Stimulated activated CD8-positive, alpha-beta memory T cell treated with anti-CD3 and anti-CD28 coated beads, Interleukin-15, amount 100 ng/mL, for 4 hours (primary cell): ENCODE data around the gene KIF16B.
"Not testable (repeated sequence)": the region's sequence is repeated elsewhere in the genome, so short reads cannot be mapped to it uniquely, and the experiment has no call there.

Source experiments
- DNase-seq, 2 donors: peaks; one replicate each; pipeline ENCODE4 v3.0.0-alpha.2; 2020; ENCODE audit warnings: low read depth in 2 of 2

KIF16B gene

DNA sequence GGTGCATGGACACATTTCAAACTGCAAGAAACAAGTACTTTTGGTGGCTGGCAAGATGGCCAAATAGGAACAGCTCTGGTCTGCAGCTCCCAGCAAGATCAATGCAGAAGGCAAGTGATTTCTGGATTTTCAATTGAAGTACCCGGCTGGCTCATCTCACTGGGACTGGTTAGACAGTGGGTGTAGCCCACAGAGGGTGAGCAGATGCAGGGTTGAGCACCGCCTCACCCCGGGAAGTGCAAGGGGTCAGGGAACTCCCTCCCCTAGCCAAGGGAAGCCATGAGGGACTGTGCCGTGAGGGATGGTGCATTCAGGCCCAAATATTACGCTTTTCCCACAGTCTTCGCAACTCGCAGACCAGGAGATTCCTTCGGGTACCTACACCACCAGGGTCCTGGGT lies 53.6 kb downstream of the KIF16B start:
- DNase-seq: not testable (repeated sequence)

DNA sequence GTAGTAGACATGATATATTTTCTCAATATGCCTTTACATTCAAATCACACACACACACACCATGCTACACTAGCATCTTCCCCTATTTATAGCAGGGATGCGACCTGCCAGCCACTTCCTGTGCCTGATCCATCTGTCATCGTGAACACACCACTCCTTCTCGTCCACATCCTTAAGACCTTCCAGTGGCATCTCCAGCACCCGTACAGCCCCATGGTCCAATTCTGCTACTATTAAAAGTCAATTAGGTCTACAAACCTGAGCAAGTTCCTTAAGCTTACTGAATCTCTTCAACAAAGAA lies 54.5 kb downstream of the KIF16B start:
- no peak for DNase-seq

DNA sequence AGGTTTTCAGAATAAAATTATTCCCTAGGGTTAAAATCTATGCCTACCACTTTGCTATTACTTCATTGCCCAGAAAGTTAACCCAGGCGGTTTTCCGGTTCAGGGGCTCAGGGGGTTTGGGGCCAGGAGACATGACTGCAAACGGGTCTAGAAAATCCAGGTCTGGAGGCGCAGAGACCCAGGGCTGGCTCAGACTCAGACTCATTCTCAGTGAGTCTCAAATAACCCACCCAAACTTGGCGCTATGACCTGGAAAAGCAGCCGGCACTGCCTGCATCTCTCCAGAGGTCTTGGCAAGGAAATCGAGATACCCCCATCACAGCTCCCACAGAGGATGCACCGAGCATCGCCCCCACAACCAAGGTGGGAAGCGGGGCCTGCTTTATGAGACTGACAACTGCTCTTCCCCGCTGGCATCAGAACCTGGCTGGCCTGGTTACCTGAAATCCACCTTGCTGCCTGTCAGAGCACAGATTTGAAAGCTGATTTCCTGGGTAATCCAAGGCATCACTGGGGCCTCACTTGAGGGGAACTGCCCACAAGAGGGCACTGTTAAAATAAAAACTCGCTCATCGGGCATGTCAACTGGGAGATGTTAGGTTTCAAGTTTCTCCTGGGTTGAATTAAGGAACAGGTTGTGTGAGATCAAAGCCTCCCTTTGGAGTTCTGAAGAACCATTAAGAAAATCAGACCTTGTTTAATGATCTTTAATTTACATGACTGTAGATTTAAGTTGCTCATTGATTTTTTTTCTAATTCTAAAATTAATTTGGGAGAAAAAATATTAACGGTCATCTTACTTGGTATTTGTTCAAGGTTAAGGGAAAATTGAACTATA lies 55.1 kb downstream of the KIF16B start:
- DNase-seq: no peak

DNA sequence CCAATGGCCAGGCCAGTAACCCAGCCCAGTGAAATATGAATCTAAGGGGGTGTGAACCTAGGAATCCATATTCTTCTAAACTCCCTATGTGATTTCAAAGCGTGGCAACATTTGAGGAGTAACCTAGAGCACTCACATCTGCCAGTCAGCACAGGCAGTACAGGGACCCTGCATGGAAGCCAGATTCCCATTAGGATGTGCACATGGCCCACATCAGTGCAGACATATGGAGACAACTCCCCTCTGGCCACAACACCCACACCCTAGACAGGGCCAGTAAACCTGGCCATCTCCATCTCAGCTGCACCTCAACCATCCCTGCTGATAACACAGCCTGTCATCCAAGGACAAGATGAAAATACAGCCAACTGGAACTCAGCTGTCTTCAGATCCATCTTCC lies 56.5 kb downstream of the KIF16B start:
- no peak for DNase-seq

DNA sequence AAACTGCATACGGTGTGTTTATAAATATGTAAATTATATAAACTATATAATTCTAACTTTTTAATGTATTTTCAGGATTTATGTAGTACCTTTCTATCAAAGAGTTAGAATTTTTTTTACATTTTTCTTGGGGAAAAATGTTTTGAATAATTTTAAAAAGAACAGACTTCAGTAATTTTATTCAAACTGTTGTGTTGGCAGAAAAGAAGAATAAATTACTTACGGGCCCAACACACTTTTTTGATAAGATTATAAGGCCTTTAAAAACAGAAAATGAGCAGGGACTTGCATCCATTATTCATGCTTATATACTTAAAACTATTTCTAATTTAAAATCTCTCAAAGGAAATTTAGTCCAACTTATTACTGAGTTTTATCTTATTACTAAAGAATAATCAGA lies 58.2 kb downstream of the KIF16B start:
- no peak for DNase-seq

DNA sequence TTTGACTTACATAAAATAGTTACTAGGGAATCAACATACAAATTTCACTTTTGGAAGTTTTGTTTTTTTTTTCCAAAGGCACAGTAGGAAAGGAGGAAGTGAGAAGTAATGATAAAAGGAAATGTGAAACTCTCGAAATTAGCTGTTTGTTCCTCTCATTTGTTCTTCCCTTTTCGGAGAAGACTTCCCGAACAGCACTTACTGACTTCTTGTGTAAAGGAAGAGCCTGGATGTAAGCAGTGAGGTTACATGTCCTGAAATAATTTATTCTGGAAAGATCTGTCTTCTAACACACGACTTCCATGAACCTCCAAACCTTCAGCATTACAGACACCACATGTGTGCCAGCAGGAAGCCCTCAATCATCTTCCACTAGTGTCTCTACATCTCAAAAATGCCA lies 59.1 kb downstream of the KIF16B start:
- no peak for DNase-seq

DNA sequence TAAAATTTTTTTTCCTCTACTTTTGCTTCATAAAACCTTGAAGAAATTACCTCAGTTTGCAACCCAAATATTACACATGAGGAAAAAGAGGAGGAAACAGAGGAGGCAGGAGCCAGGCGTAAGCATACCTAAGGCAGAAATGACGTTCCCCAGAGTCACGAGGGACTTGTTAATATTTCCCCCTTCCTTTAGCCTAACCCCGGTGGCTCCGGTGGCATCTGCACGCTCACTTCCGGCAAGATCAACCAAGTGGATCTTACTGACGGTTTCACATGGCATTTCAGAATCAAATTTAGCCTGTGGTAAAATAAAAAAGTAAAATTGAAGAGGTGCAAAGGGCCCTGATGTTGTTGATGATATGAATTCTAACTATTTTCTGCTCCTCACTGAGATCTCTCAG lies 67.4 kb downstream of the KIF16B start:
- no peak for DNase-seq

DNA sequence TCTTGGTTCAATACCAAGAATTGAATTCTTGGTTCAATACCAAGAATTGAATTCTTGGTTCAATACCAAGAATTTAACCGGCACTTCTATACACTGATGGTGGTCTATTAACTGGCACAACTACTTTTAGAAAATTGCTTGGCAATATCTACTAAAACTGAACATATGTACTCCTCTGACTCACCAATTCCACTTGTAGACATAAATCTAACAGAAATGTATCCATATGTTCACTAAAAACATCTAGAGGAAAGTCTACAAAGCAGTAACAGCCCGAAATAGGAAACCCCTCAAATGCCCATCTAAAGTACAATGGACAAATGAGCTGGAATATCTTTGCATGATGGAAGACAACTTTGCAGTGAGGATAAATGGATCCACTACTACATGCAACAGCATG lies 71.9 kb downstream of the KIF16B start:
- DNase-seq: no peak

DNA sequence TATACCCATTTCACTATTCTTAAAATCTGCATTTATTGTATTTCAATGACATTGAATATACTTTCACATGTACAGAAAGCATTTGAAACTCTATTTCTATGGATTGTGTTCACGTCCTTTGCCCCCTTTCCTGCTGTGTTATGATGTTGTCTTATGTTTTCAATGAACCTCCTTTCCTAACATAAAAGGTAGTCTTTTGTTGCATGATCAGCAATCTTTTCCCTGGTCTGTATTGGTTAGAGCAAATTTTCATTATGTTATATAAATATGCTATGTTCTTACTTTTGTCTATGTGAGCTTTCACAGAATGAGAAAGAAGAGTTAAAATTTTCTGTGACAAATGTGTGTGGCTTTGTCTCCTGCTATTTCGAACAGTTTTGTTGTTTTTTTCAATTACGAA lies 73.1 kb downstream of the KIF16B start:
- DNase-seq: no peak

DNA sequence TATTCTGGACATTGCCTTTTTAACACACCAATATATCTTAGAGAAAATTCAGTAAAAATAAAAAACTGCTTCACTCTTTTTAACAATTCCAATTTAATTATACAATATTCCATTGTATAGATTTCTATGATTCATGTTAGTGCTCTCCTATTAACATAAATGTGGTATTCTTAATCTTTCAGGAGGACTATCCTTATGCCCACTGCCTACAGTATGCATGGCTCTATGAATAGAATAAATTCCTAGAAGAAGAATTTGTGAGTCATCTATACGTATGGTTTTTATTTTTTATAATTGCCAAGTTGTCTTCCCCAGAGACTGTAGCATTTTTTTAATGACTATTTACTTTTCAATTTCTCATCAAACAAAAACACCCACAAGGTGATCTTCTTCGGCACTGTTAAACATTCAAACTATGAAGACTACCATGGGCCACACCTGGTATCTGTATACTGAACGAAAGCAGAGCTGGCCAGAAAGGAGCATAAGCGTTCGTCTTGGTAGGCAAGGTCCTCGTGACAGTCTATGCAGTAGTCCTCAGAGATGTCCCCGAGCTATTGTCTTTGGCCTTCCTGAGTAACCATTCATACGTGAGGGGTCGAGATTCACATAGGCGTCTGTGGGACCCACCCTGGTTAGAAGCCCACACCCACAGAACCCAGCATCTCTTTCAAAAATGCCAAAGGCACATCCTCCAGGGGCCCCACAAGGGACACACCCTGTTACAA lies 74.6 kb downstream of the KIF16B start:
- no peak for DNase-seq

DNA sequence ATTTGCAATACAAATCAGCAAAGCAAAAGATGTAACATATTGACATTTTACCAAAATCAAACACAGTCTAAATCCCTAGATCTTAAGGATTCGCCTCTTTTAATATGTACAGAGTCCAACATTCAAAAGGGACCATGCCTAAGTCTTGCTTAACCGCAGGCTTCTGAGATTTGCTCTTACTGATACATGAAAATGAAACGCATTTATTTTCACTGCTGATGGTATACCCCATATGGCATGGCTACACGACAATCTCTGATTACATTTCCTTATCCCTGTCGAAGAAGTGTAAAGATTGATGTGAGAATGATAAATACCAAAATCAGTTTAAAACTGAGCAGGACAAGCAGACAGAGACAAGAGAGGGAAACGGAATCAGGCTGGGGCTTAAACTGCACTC lies 75.4 kb downstream of the KIF16B start:
- no peak for DNase-seq

DNA sequence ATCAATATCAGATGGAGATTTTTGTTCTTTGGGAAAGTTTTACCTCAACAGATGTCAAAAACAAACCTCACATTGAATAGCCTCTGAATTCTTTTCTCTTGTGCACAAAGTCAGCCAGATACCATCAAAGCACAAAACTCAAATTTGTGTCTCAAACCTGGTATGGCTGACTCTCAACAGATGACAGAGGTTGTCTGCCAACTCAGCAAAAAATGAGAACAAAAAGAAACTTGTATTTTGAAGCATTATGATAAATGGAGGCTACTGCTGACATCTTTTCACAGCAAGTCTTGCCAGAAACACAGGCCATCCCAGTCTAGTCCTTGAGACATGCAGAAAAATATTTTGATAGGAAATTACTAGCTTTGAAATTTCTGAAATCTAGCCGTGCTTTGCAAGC lies 79.8 kb downstream of the KIF16B start:
- no peak for DNase-seq

DNA sequence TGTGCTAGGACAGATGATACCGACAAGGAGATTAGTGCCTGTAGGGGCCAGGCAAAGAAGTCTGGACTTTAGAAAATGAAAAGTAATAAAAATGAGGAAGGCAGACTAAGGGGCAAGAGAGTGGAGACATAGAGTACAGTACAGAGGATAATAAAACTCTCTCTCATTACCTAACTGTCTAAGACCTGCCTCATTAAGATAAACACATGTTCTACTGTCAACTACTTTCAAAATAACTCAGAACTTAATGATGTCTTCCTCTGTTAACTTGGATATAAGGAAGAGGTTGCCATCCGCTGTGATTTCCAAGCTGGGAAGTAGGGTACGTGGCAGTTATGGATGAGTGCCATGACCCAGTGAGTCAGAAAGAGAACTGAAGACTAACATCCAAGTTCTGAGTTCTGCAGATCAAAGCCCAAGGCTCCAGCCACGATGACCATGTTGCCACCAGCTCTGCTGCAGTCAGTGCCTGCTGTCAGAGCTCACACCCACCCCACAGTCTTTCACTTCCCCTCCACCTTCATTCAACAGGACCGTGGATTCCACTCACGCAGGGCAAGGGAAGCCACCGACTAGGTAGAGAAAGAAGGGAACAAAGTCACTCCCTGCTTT lies 81.8 kb downstream of the KIF16B start:
- no peak for DNase-seq

DNA sequence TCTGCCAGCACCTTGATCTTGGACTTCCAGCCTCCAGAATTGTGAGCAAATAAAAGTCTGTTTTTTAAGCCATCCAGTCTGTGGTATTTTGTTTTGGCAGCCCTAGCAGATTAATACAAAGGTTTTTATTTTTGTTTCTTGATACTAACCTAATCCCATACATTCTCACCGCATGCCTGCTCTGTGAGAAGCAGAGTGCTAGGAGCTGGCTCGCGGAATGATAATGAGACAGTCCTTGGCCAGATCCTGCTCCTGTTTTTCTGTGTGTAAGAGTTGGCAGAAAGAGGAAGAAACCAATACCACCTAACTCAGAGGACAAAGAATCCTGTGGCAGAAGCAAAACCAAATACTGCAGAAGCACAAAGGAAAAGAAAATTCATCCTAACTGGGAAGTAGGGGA lies 82.6 kb downstream of the KIF16B start:
- no peak for DNase-seq

DNA sequence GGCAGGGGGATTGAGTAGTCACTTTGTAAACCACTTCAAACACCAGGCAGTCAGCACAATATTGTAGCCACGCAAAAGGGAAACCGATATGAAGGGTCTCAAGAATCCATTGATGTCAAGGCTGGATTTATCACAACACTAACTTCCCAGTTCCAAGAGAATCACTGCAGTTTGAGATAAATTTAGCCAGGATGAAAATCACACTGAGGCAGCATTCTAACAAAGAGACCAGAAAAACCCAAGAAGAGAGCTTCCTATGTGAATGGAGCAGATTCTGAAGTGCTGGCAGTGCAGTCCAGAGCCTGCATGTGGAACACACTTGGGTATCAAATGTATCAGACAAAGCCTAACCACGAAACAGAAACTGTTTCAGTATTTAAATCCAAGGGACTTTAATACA lies 84.6 kb downstream of the KIF16B start:
- no peak for DNase-seq

DNA sequence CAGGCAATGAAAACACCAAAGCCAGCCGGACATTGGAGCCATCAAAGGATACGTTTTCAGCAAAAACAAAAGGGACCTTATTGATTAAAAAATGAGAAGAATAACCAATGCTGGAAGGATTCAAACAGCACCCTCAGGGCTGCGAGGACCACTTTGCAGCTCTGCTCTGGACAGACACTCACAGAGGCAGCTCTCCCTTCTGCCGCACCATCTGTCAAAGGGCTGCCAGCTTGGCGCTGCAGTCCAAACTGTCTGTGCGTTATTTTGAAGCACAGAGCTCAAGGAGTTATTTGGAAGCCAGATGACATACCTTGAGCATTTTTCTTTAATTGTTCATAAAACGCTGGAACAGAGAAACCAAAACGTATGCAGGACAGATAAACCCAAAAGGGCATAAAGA lies 85.2 kb downstream of the KIF16B start:
- no peak for DNase-seq

DNA sequence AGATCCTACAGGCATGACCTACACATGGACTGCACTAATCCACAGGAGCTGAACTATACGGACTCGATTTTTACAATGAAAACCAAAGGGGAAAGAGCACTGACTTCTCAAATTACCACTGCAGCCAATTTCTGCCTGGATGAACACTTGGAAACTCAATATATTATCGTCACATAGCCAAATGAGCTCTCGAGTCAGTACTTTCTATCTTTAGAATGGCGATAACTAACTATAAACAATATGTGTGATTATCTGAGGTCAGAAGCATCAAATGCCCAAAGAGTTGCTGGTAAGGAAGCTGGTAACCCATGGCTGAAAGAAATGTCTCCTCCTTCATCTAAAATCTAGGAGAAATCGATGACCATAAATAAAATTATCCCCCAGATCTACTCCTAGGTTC lies 86.7 kb downstream of the KIF16B start:
- DNase-seq: no peak

DNA sequence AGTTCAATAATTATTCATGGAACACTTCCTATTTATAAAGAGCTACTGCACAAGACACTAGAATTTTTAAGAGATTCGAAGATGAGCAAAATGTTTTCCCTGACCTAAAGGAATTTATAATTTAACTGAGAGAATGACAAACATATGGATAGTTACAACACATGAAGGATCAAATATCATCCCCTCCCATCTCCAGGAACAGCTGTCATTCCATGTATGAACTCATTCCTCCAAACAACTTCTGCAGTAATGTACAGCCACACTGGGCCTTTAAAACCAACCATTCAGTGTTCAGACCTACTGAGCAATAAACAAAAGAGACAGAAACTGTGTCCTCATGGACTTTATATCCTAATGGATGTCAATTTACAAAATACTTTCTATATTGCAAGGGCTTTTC lies 87.8 kb downstream of the KIF16B start:
- DNase-seq: no peak

DNA sequence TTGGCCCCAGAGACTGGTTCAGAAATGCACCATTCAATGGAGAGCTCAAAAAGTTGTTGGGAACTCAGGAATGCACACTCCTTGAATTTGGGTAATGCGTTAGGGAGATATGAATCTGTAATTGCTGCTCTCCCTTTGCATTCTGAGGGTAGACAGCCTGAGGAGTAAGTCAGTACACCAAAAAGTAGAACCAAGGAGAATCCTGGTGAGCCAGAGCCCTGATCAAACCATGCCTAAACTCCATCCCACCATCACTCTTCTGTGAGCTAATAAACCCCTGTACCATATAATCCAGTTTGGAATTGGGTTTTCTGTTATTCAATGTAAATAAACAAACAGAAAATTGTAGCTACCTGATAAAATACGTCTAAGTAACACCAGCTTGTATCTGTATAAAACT lies 90.2 kb downstream of the KIF16B start:
- DNase-seq: no peak

DNA sequence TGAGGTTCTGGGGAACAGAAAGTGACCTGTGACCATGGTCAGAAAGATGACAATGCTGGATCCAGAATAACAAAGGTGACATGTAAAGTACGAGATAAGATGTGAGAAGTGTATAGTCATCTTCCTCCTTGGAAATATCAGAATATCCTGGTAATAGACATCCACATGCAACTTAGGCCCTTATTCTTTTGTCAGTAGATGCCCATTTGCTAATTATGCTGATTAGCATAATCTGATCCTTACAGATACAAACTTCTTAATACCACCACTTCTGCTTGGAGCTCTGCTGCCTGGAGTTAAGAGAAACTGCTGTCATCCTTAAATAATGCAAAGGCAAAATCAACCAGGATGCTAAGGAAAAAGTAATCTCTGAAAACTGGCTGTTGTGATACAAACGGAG lies 91.3 kb downstream of the KIF16B start:
- DNase-seq: no peak

DNA sequence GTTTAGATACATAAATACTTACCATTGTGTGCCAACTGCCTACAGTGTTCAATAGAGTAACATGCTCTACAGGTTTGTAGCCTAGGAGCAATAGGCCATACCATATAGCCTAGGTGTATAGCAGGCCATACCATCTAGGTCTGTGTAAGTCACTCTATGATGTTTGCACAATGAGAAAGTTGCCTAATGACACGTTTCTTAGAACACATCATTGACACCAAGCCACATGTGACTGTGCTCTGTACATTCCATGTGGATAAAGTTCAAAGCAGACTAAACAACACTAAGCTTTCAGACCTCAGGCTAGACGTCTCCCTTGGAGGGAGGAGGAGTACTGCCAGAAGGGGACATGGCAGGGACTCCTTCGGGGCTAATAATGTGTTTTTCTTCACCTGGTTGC lies 93.6 kb downstream of the KIF16B start:
- no peak for DNase-seq

DNA sequence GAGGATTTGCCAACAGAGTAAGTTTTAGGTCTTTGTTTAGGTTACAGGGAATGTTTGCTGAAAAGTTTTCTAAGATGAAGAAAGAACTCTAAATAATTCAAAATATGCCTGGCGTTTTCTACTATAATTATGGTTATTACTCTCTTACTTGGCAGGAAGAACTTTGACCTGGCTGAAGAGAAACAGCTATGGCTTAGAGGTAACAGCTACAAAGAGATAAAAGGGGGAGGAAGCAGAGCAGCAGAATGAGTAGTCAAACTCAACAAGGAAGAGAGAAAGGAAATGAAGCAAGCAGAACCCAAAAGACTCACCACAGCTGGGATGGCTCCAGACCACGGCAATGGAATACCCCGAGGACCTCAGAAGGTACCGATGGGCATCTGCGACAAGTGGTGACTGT lies 95.6 kb downstream of the KIF16B start:
- DNase-seq: no peak

DNA sequence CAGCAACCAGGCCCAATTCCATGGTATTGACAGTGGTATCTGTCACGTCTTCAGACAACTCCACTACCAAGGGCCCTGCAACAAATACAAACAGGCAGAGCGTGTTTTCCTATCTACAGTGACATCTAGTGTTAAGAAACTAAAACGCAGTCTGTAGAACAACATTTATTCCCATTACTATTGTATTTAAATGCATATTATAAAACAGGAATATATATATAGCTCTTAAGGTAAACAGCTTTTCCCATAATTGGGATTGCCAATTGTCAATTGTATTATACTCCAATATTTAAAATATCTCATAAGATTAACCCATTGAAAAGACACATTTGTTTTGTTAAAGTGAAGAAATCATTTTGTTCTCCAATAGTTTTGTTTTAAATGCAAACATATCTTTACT lies 97.2 kb downstream of the KIF16B start:
- DNase-seq: no peak
